SIG-M5 treated with dmso at 0.1 percent for 504 hours (cell line): ENCODE results near the gene CTBP2.

ENCODE experiments used
- DNase-seq: peaks from one replicate; lab custom pipeline; 2025; ENCODE audit not compliant: unreplicated experiment; lab: John Stamatoyannopoulos, UW

CTBP2 gene

GRCh38 chr10:125144693-125145623, 15.4 kb downstream of the CTBP2 start:
- peak; percentile 34 for DNase-seq

- DNase-seq = no peak
Measured at GRCh38 chr10:125144206-125144605, 16.2 kb downstream of the CTBP2 start.

- DNase-seq = no peak
Measured at GRCh38 chr10:125142946-125143345, 17.4 kb downstream of the CTBP2 start.

- DNase-seq = no peak
Measured at GRCh38 chr10:125141860-125142484, 18.4 kb downstream of the CTBP2 start.

- DNase-seq = no peak
Measured at GRCh38 chr10:125141150-125141859, 19.1 kb downstream of the CTBP2 start.

GRCh38 chr10:125140151-125140550, 20.2 kb downstream of the CTBP2 start:
- DNase-seq = no peak

GRCh38 chr10:125137601-125138438, 22.5 kb downstream of the CTBP2 start:
- no peak for DNase-seq

GRCh38 chr10:125136087-125136486, 24.3 kb downstream of the CTBP2 start:
- DNase-seq = no peak

- DNase-seq = no peak
Measured at GRCh38 chr10:125135771-125136035, 24.7 kb downstream of the CTBP2 start.

GRCh38 chr10:125134916-125135770, 25.2 kb downstream of the CTBP2 start:
- no peak for DNase-seq

- DNase-seq = no peak
Measured at GRCh38 chr10:125134483-125134848, 25.9 kb downstream of the CTBP2 start.

- no peak for DNase-seq
Measured at GRCh38 chr10:125133696-125134482, 26.5 kb downstream of the CTBP2 start.

- DNase-seq = no peak
Measured at GRCh38 chr10:125132344-125132743, 28.0 kb downstream of the CTBP2 start.

GRCh38 chr10:125130916-125131315, 29.4 kb downstream of the CTBP2 start:
- no peak for DNase-seq

- DNase-seq = no peak
Measured at GRCh38 chr10:125130260-125130659, 30.1 kb downstream of the CTBP2 start.

- no peak for DNase-seq
Measured at GRCh38 chr10:125129076-125129458, 31.3 kb downstream of the CTBP2 start.

GRCh38 chr10:125128397-125129075, 31.8 kb downstream of the CTBP2 start:
- no peak for DNase-seq

GRCh38 chr10:125127986-125128385, 32.4 kb downstream of the CTBP2 start:
- DNase-seq = no peak

GRCh38 chr10:125127110-125127509, 33.3 kb downstream of the CTBP2 start:
- DNase-seq = no peak
